Measurements from ENCODE around the gene ZSCAN12.
"Not testable (repeated sequence)": the region's sequence is repeated elsewhere in the genome, so short reads cannot be mapped to it uniquely, and the experiment has no call there.

The ZSCAN12 gene

DNA sequence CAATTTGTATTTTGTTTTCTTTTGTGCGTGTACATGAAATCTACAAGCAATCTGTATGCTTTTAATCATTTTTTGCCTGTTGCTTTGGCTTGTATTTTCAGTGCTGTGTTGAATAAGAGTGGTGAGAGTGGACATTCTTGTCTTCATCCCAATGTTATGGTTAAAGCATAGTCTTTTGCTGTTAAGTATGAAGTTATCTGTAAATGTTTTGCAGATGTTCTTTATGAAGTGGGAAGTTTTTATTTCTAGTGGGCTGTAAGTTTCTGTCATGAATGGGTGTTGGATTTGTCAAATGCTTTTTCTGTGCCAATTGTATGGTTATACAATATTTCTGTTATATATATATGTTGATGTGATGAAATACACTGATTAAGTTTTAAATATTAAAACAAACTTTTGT lies 25.6 kb downstream of the ZSCAN12 start:
- TF ChIP-seq, protein P1, sequence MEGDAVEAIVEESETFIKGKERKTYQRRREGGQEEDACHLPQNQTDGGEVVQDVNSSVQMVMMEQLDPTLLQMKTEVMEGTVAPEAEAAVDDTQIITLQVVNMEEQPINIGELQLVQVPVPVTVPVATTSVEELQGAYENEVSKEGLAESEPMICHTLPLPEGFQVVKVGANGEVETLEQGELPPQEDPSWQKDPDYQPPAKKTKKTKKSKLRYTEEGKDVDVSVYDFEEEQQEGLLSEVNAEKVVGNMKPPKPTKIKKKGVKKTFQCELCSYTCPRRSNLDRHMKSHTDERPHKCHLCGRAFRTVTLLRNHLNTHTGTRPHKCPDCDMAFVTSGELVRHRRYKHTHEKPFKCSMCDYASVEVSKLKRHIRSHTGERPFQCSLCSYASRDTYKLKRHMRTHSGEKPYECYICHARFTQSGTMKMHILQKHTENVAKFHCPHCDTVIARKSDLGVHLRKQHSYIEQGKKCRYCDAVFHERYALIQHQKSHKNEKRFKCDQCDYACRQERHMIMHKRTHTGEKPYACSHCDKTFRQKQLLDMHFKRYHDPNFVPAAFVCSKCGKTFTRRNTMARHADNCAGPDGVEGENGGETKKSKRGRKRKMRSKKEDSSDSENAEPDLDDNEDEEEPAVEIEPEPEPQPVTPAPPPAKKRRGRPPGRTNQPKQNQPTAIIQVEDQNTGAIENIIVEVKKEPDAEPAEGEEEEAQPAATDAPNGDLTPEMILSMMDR (IDR thresholded peaks at IDR 0.05; ENCODE audit: low read depth, low read length) = no peak
- DNase-seq (ENCODE audit: extremely low read depth, low read depth) = no peak

DNA sequence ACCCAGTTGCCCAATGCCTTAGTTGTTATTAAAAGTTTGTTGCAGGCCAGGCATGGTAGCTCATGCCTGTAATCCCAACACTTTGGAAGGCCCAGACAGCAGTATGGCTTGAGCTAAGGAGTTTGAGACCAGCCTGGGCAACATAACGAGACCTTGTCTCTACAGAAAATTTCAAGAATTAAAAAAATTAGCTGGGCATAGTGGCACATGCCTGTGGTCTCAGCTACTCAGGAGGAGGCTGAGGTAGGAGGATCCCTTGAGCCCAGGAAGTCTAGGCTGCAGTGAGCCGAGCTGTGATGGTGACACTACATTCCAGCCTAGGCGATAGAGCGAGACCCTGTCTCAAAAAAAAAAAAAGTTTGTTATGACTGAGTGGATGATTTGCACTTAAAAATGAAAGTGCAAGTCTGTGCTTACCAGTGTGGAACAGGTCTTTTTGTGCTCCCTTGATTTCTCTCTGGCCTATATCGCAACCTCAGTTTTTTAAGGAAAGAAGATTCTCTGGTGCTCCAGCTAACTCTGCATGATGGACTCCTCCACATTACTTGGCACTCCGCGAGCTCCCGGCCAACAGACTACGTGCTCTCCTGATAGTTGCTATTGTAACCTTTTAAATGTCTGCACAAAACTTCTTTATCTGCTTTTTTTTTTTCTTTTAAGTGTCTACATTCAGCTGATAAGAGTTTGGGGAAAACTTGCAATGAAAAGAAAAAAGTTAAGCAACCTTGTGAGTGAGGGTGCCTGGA lies 27.7 kb downstream of the ZSCAN12 start:
- TF ChIP-seq, protein P1 (IDR thresholded peaks at IDR 0.05; ENCODE audit: low read depth, low read length) = no peak
- DNase-seq (ENCODE audit: extremely low read depth, low read depth) = no peak

DNA sequence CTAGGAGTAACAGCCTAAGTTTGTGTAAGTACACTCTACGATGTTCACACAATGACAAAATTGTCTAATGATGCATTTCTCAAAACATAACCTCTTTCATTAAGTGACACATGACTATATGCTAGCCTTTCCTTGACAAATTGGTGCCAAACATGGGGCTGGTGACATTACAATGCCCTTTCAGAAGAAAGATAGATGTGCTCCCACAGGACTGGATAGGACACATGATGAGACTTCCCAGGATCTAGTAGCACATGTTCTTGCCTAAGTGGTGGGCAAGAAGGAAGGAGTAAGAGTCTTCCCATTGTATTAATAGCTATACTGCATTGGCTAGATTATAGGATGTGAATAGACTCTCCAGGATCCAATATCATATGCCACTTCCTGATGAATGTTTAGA lies 28.3 kb downstream of the ZSCAN12 start:
- TF ChIP-seq, protein P1 (IDR thresholded peaks at IDR 0.05; ENCODE audit: low read depth, low read length) = no peak
- no peak for DNase-seq (ENCODE audit: extremely low read depth, low read depth)

DNA sequence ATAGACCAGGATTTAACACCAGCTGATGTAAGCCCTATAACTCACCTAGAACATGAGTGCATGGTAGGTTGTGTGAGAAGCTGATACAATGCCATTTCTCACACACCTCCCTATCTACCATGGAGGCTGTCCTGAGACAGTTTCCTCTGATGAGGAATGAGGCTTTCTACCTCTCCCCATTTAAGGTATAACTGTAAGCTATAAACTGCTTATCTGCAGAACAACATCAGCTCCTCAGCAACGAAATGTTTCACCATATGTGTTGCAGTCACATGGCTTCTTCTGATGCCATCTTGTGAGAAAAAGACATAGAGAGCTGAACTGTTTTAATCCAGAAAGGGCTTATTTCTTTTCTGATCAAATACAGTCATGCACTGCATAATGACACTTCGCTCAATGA lies 29.1 kb downstream of the ZSCAN12 start:
- no peak for DNase-seq (ENCODE audit: extremely low read depth, low read depth)
- TF ChIP-seq, protein P1 (IDR thresholded peaks at IDR 0.05; ENCODE audit: low read depth, low read length) = no peak

DNA sequence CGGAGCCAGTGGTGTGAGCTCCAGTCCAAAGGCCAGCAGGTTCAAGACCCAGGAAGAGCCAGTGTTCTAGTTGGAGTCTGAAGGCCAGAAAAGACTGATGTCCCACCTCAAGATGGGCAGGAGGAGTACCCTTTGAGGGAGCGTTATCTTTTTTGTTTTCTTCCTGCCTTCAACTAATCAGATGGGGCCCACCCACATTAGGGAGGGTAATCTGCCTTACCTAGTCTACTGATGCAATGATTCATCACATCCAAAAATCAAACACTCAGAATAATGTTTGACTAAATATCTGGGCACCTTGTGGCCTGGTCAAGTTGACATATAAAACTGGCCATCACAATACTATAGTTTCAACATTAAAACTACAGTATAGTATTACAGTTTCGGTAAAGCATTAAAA lies 30.1 kb downstream of the ZSCAN12 start:
- DNase-seq (ENCODE audit: extremely low read depth, low read depth) = no peak
- TF ChIP-seq, protein P1 (IDR thresholded peaks at IDR 0.05; ENCODE audit: low read depth, low read length) = no peak

DNA sequence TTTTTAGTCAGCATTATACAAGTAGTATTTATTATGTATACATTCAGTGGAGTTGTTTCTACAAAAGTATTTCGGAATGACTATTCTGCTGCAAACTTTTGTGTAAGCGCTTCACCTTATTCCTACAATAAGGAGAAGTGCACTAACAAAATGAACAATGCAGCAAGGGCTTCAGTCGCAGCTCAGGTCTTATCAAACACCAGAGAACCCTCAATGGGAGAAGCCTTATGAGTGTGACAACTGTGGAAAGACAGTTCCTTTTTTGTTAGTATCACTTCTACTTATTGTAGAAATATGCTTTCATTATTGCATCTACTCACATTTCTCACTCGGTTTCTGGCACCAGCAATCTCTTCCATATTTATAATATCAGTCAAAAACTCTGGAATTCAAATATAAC lies 31.0 kb downstream of the ZSCAN12 start:
- DNase-seq (ENCODE audit: extremely low read depth, low read depth) = no peak
- TF ChIP-seq, protein P1 (IDR thresholded peaks at IDR 0.05; ENCODE audit: low read depth, low read length) = no peak

DNA sequence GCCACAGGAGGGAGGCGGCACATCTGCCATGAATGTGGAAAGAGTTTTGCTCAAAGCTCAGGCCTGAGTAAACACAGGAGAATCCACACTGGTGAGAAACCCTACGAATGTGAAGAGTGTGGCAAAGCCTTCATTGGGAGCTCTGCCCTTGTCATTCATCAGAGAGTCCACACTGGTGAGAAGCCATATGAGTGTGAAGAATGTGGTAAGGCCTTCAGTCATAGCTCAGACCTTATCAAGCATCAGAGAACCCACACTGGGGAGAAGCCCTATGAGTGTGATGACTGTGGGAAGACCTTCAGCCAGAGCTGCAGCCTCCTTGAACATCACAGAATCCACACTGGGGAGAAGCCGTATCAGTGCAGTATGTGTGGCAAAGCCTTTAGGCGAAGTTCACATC lies 34.0 kb downstream of the ZSCAN12 start:
- not testable (repeated sequence) for DNase-seq (ENCODE audit: extremely low read depth, low read depth)

DNA sequence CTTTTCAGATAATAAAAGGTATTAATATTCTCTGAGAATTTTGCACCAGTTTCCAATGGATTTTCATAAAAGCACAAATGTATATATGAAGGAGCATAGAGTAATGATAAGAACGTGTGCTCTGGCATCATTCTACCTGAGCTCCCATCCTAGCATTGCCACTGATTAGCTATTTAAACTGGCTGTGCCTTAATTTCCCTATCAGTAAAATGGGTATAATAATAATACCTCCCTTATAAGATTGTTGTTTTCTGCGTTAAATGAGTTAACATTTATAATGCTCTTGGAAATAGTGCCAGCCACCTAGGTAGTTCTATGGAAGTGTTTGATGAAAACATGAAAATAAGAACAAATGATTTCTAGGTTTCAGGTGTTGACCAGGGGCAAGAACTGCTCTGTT lies 38.6 kb downstream of the ZSCAN12 start:
- no peak for DNase-seq (ENCODE audit: extremely low read depth, low read depth)
- TF ChIP-seq, protein P1 (IDR thresholded peaks at IDR 0.05; ENCODE audit: low read depth, low read length) = no peak

DNA sequence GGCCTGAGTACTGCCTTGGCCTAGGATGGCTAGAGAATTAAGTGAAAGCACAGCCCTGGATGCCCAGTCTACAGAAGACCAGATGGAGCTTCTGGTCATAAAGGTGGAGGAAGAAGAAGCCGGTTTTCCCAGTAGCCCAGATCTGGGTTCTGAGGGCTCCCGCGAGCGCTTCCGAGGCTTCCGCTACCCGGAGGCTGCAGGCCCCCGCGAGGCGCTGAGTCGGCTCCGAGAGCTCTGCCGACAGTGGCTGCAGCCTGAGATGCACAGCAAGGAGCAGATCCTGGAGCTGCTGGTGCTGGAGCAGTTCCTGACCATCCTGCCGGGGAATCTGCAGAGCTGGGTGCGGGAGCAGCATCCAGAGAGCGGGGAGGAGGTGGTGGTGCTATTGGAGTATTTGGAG lies 40.0 kb downstream of the ZSCAN12 start:
- not testable (repeated sequence) for DNase-seq (ENCODE audit: extremely low read depth, low read depth)
